ENCODE measurements around the gene ARHGAP40. TPM values are rescaled to one million over a fixed set of nuclear protein-coding genes. Genes with fewer than 3 reads are reported as not detected.

ARHGAP40 gene
- total and polyA plus RNA-seq, 2 experiments from 2014 or later = 0.21 TPM; not detected in 1

GRCh38 chr20:38651154-38651553 lies 49.5 kb downstream of the ARHGAP40 start:
- H4K20me1 ChIP-seq (replicated peaks; ENCODE audit: insufficient read depth) = 0 out of 2 replicates have a peak, but pooled peaks cover 2% of the 10 kb centered on the region
- H3K36me3 ChIP-seq (ENCODE audit: insufficient read depth) = no peaks in the 10 kb centered on the region

More at GRCh38 chr20:38651154-38651553, 49.5 kb downstream of the ARHGAP40 start:
- H3K27me3 Mint-ChIP-seq (ENCODE audit: insufficient read depth, low read depth, poor library complexity) = peaks cover 30% of the 10 kb centered on the region
- Histone ChIP-seq H2AFZ (no peak overlapping the region), H3K79me2 (replicated peaks; ENCODE audit: insufficient read depth) (no peaks in the 10 kb centered on the region), H3K4me1 (ENCODE audit: insufficient read depth) (0 out of 2 replicates have a peak, but pooled peaks cover 5% of the 10 kb centered on the region), H3K27me3 (ENCODE audit: insufficient read depth) (peaks cover 48% of the 10 kb centered on the region), H3K4me3 (no peak overlapping the region), H3K4me2 (no peak overlapping the region), H3K9me2 (ENCODE audit: insufficient read depth) (peaks cover 13% of the 10 kb centered on the region), H3F3A (replicated peaks; ENCODE audit: low read depth) (no peaks in the 10 kb centered on the region), H3K27ac (ENCODE audit: low read depth) (no peak overlapping the region)
- no peak for DNase-seq (ENCODE audit: low spot score)
- H3K36me3 Mint-ChIP-seq (ENCODE audit: low read depth) = no peaks in the 10 kb centered on the region
- no peak overlapping the region for H3K27ac Mint-ChIP-seq
- 0 out of 3 replicates have a peak, but pooled peaks cover 3% of the 10 kb centered on the region for H3K9me3 Mint-ChIP-seq
- ATAC-seq = no peak
- H3K4me1 Mint-ChIP-seq = peaks cover 7% of the 10 kb centered on the region; the same call in 2 of the 3 replicates
- H3K4me3 Mint-ChIP-seq = no peak overlapping the region
- TF ChIP-seq ZNF462 (CRISPR knock-in tag; IDR thresholded peaks at IDR 0.05) = no peak
- TF ChIP-seq REST (IDR thresholded peaks at IDR 0.05; ENCODE audit: unreplicated experiment) = no peak
- no peak for TF ChIP-seq ETS1 (IDR thresholded peaks at IDR 0.05)
